HFFc6 (cell line): Measurements from ENCODE around the gene SLC22A5. TPM values are rescaled to one million over a fixed set of nuclear protein-coding genes. Genes with fewer than 3 reads are reported as not detected.

Experiments used
- DNase-seq: peaks from one replicate; pipeline ENCODE4 v3.0.0-alpha.2; 2018
- H3K27ac Mint-ChIP-seq: 2 replicates; pipeline ENCODE4 v1.8.0; 2020; ENCODE audit warnings: mild to moderate bottlenecking, mixed read lengths
- H3K27me3 Mint-ChIP-seq: 2 replicates; pipeline ENCODE4 v1.8.0; 2021; ENCODE audit warnings: mild to moderate bottlenecking, moderate library complexity, mixed read lengths; ENCODE audit not compliant: insufficient read depth
- H3K36me3 Mint-ChIP-seq: 2 replicates; pipeline ENCODE4 v1.8.0; 2021; ENCODE audit warnings: low read depth, mixed read lengths
- H3K4me1 Mint-ChIP-seq: 2 replicates; pipeline ENCODE4 v1.8.0; 2020; ENCODE audit warnings: low read depth, mixed read lengths
- H3K4me3 Mint-ChIP-seq: 2 replicates; pipeline ENCODE4 v1.8.0; 2020; ENCODE audit warnings: mild to moderate bottlenecking, moderate library complexity, mixed read lengths
- H3K9me3 Mint-ChIP-seq: 2 replicates; pipeline ENCODE4 v1.8.0; 2020; ENCODE audit warnings: mild to moderate bottlenecking, mixed read lengths
- CTCF ChIP-seq: fragments of 200-600 bp; sonication (generic); IDR thresholded peaks from 2 replicates; pipeline ENCODE4 v1.5.0; 2021; ENCODE audit warnings: antibody characterized with exemption, mild to moderate bottlenecking
- total RNA-seq, 6 experiments: library from RNA; stranded (reverse); fragmentation: NEBNext Ultra II Directional; extraction: Animal tissue kit (Norgen Biotek cat#: 25700); gene quantifications; 2 replicates in 1 of 6; 3 replicates in 5 of 6; pipeline ENCODE4 v1.2.3, GENCODE V29; 2021

SLC22A5 gene
- total RNA-seq, 6 experiments from 2014 or later, result 3.8 to 5.6 (median 4.9) TPM

GRCh38 chr5:132427281-132428146 is 58.0 kb downstream of the SLC22A5 start:
- peaks cover 82% of the 10 kb centered on the region for H3K4me1 Mint-ChIP-seq
- DNase-seq, result no peak

GRCh38 chr5:132428147-132428482 is 58.6 kb downstream of the SLC22A5 start:
- Mint-ChIP-seq H3K36me3 (0 out of 2 replicates have a peak, but pooled peaks cover 4% of the 10 kb centered on the region), H3K4me3 (no peak overlapping the region; the same call in 1 of the 2 replicates), H3K27ac (peak overlapping the region; percentile 96), H3K27me3 (no peaks in the 10 kb centered on the region), H3K9me3 (no peaks in the 10 kb centered on the region), H3K4me1 (peaks cover 81% of the 10 kb centered on the region)
- no peak for DNase-seq
- no peak for TF ChIP-seq CTCF

More at GRCh38 chr5:132427281-132428146, 58.0 kb downstream of the SLC22A5 start:
- TF ChIP-seq CTCF, result no peak
- Mint-ChIP-seq H3K27me3 (no peaks in the 10 kb centered on the region), H3K9me3 (no peaks in the 10 kb centered on the region), H3K27ac (peak overlapping the region; percentile 96), H3K4me3 (peak overlapping the region; percentile 72), H3K36me3 (peaks cover 4% of the 10 kb centered on the region; the same call in 1 of the 2 replicates)

- H3K27ac Mint-ChIP-seq, result peak overlapping the region; percentile 96
- H3K4me3 Mint-ChIP-seq, result peak overlapping the region; percentile 59
- no peaks in the 10 kb centered on the region for H3K36me3 Mint-ChIP-seq
- TF ChIP-seq CTCF, result no peak
- peaks cover 75% of the 10 kb centered on the region for H3K4me1 Mint-ChIP-seq
- H3K27me3 Mint-ChIP-seq, result no peaks in the 10 kb centered on the region
- H3K9me3 Mint-ChIP-seq, result no peaks in the 10 kb centered on the region
- peak; percentile 74 for DNase-seq
These were observed 59.3 kb downstream of the SLC22A5 start for GRCh38 chr5:132428484-132429462.

- Mint-ChIP-seq H3K36me3 (no peaks in the 10 kb centered on the region), H3K4me3 (peak overlapping the region; percentile 59), H3K9me3 (no peaks in the 10 kb centered on the region), H3K4me1 (peaks cover 73% of the 10 kb centered on the region), H3K27ac (peak overlapping the region; percentile 96), H3K27me3 (no peaks in the 10 kb centered on the region)
- DNase-seq, result no peak
- no peak for TF ChIP-seq CTCF
These were observed 60.2 kb downstream of the SLC22A5 start for GRCh38 chr5:132429463-132430440.
